Adrenal gland (tissue), 12 donors: ENCODE measurements around the gene DET1. TPM values are rescaled to one million over a fixed set of nuclear protein-coding genes. Genes with fewer than 3 reads are reported as not detected.
A peak's percentile ranks its signal among the peaks of the same experiment; 100 is the strongest.

Source experiments
- DNase-seq, 7 donors: peaks; one replicate each; pipeline ENCODE4 v3.0.0-alpha.2; 2019 to 2020
- H3K27ac ChIP-seq, 5 donors: fragments of 200-600 bp; sonication (generic) in 4 of 5; 1 replicate in 3 of 5; 2 replicates in 2 of 5; pipeline versions ENCODE4 v1.5.1 to v1.8.0; 2016 to 2020; ENCODE audit warnings: mild to moderate bottlenecking in 1 of 5
- H3K27me3 ChIP-seq: fragments of 200-600 bp; 2 replicates; pipeline ENCODE4 v1.8.0; 2021
- H3K36me3 ChIP-seq, 2 donors: fragments of 200-600 bp; replicated peaks in 1 of 2; 1 replicate in 1 of 2; 2 replicates in 1 of 2; pipeline versions ENCODE4 v1.5.1 to v1.8.0; 2018 to 2022
- H3K4me1 ChIP-seq, 2 donors: fragments of 200-600 bp; replicated peaks in 1 of 2; 1 replicate in 1 of 2; 2 replicates in 1 of 2; pipeline versions ENCODE4 v1.5.1 to v1.8.0; 2018 to 2021
- H3K4me3 ChIP-seq, 4 donors: fragments of 200-600 bp; sonication (generic) in 3 of 4; one replicate each; pipeline ENCODE4 v1.5.1; 2016 to 2018
- H3K9me3 ChIP-seq, 3 donors: fragments of 200-600 bp; sonication (generic) in 1 of 3; replicated peaks in 1 of 3; 1 replicate in 2 of 3; 2 replicates in 1 of 3; pipeline versions ENCODE4 v1.5.1 to v1.8.0; 2016 to 2021
- POLR2A ChIP-seq, 2 donors: fragments of 450-650 bp; IDR thresholded peaks; one replicate each; pipeline ENCODE4 v1.6.1; 2017; ENCODE audit warnings: antibody characterized with exemption in 2 of 2, mild to moderate bottlenecking in 2 of 2, moderate library complexity in 1 of 2
- WGBS, 4 donors: extraction: QIAGEN DNeasy Blood & Tissue Kit in 2 of 4; methylation state at CpG; one replicate each; pipeline versions ENCODE4 v1.1.5 to v1.1.7; 2013 to 2017; 5-methylcytosine and 5-hydroxymethylcytosine counted together
- intact Hi-C, 2 donors: fragments of 100-400 bp; cut with DNase I; formaldehyde crosslinking; loops; one replicate each; pipeline versions ENCODE4 v1.14.1 to v1.15.0; 2022 to 2023
- polyA plus RNA-seq, 3 donors: library from polyadenylated mRNA; stranded (reverse); fragments of 200-250 nt in 2 of 3; fragments of 350-450 nt in 1 of 3; fragmentation: Illumina TruSeq in 1 of 3; extraction: RNeasy Lipid Tissue Mini Kit (QIAGEN cat#74804) in 1 of 3; gene quantifications; one replicate each; pipeline ENCODE4 v1.2.3, GENCODE V29; 2013 to 2014
- total RNA-seq, 9 donors: library from RNA; depleted of rRNA in 4 of 9; stranded (reverse); fragments of >200 nt in 4 of 9; fragments of 120-200 nt in 1 of 9; fragmentation: NEBNext Ultra II Directional in 1 of 9; extraction: Animal tissue kit (Norgen Biotek cat#: 25700) in 1 of 9; gene quantifications; one replicate each; pipeline versions ENCODE4 v1.1.0 to v1.2.4, GENCODE V29; 2013 to 2023
- TF ChIP-seq, protein P1 (sequence below), 6 experiments: fragments of 450-650 bp in 4 of 6; fragments of 200-600 bp in 2 of 6; sonication (generic) in 1 of 6; IDR thresholded peaks; 1 replicate in 5 of 6; 2 replicates in 1 of 6; pipeline versions ENCODE4 v1.5.1 to v1.8.0; 2016 to 2021; ENCODE audit warnings: antibody characterized with exemption in 6 of 6, mild to moderate bottlenecking in 2 of 6, moderate library complexity in 1 of 6
- donor health status: healthy with polysubstance abuse.
- donor health status: Bipolar disorder and iron deficiency.
- donor health status: DM: yes; HTN: yes; CAD: no.
- donor health status: DM: no; HTN: no; CAD: no.
- donor health status: DM: no; HTN: no; CAD: no.
- donor health status: DM: yes; HTN: yes; CAD: no.

Gene DET1
- total and polyA plus RNA-seq, 12 donors, result 2.5 to 16.6 (median 9.7) TPM

DNA sequence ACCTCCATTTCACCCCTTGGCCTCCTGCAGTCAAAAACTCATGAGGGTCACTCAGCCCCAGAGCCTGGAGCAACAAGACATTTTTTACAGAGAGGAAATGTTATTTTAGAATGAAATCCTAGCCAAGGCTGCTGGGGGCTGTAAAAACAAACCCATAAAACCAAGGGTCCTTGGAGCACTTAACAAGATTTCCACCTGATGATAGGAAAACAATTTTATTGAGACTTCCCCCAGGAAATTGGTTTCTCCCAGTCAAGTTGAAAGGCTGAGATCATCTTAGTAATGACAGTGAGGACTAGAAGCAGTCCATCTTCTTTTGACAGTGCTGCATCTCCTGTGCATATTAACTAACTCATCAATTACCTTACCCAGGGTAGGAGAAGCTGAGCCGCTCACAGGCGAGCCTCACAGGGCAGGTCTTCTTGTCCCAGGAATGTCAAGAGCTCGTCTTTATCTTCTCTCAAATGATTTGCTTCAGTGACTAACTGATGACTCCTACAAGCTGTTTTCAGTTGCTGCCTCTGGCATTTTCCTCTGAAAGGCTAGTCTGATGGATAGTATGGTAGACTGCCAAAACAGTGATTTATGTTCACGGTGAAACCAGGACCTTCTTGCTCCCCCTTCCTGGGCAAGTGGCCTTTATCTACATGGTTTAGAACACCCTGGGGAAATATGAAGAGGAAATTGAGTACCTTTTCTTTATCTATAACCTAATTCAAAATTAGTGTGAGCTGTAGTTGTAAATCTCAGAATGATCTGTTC, 40.1 kb upstream of the DET1 start:
- peak in 3 of 7 donors; percentile 4 to 66 (median 22) for DNase-seq
- intact Hi-C loops, result no loop called here
- Histone ChIP-seq H3K27ac (peak overlapping the region in 1 of 5 donors; percentile 6), H3K9me3 (no peaks in the 10 kb centered on the region), H3K27me3 (no peaks in the 10 kb centered on the region), H3K36me3 (no peaks in the 10 kb centered on the region), H3K4me3 (no peak overlapping the region), H3K4me1 (peaks cover 0 to 4% of the 10 kb centered on the region in 2 donors)
- WGBS, 4 donors, result 26 to 41% (median 30%) methylated on average over 4 of the region's 4 CpGs
- TF ChIP-seq, protein P1, sequence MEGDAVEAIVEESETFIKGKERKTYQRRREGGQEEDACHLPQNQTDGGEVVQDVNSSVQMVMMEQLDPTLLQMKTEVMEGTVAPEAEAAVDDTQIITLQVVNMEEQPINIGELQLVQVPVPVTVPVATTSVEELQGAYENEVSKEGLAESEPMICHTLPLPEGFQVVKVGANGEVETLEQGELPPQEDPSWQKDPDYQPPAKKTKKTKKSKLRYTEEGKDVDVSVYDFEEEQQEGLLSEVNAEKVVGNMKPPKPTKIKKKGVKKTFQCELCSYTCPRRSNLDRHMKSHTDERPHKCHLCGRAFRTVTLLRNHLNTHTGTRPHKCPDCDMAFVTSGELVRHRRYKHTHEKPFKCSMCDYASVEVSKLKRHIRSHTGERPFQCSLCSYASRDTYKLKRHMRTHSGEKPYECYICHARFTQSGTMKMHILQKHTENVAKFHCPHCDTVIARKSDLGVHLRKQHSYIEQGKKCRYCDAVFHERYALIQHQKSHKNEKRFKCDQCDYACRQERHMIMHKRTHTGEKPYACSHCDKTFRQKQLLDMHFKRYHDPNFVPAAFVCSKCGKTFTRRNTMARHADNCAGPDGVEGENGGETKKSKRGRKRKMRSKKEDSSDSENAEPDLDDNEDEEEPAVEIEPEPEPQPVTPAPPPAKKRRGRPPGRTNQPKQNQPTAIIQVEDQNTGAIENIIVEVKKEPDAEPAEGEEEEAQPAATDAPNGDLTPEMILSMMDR (IDR thresholded peaks at IDR 0.05), result no peak
- TF ChIP-seq POLR2A (IDR thresholded peaks at IDR 0.05), result no peak

DNA sequence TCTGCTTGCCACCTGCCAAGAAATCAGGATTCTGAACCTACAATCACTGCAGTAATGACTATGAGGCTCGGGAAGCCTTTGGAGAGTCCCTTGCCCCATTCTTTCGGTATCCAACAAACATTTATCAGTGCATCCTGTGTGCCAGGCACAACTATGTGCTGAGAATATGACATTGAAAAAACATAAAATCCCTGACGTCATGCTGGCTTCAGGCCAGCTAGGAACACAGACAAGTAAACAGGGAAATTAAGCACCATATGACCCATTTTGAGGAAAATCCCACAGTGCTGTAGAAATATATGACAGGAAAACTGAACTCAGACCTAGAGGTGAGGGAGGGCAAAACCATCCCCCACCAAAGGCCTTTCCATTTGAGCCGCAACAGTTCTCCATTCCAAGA, 34.1 kb upstream of the DET1 start:
- no peak overlapping the region for H3K27ac ChIP-seq
- no peaks in the 10 kb centered on the region for H3K4me1 ChIP-seq
- no peaks in the 10 kb centered on the region for H3K9me3 ChIP-seq
- WGBS, 4 donors, result 48 to 67% (median 59%) methylated on average over 4 of the region's 4 CpGs
- no peak overlapping the region for H3K4me3 ChIP-seq
- peak in 1 of 7 donors; percentile 64 for DNase-seq
- intact Hi-C loops, result no loop called here
- no peak for TF ChIP-seq POLR2A (IDR thresholded peaks at IDR 0.05)
- TF ChIP-seq, protein P1 (IDR thresholded peaks at IDR 0.05), result no peak
- no peaks in the 10 kb centered on the region for H3K36me3 ChIP-seq
- H3K27me3 ChIP-seq, result no peaks in the 10 kb centered on the region

DNA sequence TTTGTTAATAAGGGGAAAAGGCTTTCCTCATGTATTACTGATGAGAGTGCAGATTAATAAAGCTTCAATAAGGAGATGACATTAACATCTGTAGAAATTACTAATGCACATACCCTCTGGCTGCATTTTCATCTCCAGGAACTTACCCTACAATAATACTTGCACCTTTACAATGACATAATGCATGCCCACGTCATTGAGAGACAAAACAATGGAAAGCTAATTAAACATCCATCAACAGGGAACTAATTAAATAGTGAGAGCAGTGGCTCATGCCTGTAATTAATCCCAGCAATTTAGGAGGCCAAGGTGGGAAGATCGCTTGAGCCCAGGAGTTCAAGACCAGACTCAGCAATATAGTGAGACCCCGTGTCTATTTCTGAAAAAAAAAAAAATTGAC, 32.8 kb upstream of the DET1 start:
- no peak for DNase-seq
- Histone ChIP-seq H3K27me3 (no peaks in the 10 kb centered on the region), H3K36me3 (no peaks in the 10 kb centered on the region), H3K4me3 (no peak overlapping the region), H3K9me3 (no peaks in the 10 kb centered on the region), H3K27ac (no peak overlapping the region), H3K4me1 (no peaks in the 10 kb centered on the region)
- WGBS, 4 donors, result 79 to 85% (median 81%) methylated on average over 3 of the region's 3 CpGs
- no peak for TF ChIP-seq POLR2A (IDR thresholded peaks at IDR 0.05)
- TF ChIP-seq, protein P1 (IDR thresholded peaks at IDR 0.05), result no peak
- intact Hi-C loops, result no loop called here

DNA sequence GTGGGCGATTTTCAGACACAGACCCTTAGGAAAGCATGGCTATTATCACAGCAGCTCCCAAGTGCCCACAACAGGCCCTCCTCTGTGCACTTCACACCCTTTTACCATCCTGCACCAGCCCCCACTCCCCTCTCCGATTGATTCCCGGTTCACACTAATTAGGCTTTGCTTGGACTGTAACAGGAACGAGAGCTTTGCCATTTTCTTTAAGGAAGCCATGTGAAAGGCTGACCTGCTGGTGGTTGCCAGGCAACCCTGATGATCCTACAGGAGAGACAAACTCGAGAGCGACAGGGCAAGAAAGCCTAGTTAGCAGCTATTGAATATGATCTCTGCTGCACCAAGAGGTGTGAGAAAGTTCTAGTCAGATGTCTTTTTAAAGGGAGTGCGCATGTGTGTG, 28.2 kb upstream of the DET1 start:
- TF ChIP-seq, protein P1 (IDR thresholded peaks at IDR 0.05), result no peak
- TF ChIP-seq POLR2A (IDR thresholded peaks at IDR 0.05), result no peak
- Histone ChIP-seq H3K36me3 (no peaks in the 10 kb centered on the region), H3K9me3 (no peaks in the 10 kb centered on the region), H3K4me3 (no peak overlapping the region), H3K27me3 (no peaks in the 10 kb centered on the region), H3K4me1 (peaks cover 9 to 11% of the 10 kb centered on the region in 2 donors), H3K27ac (no peak overlapping the region)
- DNase-seq, result no peak
- 49 to 62% (median 56%) methylated on average over 7 of the region's 7 CpGs for WGBS, 4 donors
- intact Hi-C loops, result no loop called here
